ENCODE results near the gene SEPTIN8. TPM values are rescaled to one million over a fixed set of nuclear protein-coding genes. Genes with fewer than 3 reads are reported as not detected.

SEPTIN8 gene
- total RNA-seq, 1 donor from 2014 or later: 68.6 TPM

- Histone ChIP-seq H3K36me3 (ENCODE audit: control insufficient read depth, insufficient read depth, low read length) (no peaks in the 10 kb centered on the region), H3K4me3 (ENCODE audit: low read depth, low read length) (no peak overlapping the region), H3K27me3 (ENCODE audit: control insufficient read depth, insufficient read depth, low read length) (peaks cover 2% of the 10 kb centered on the region)
- DNase-seq (ENCODE audit: low read depth): no peak
- TF ChIP-seq CTCF (IDR thresholded peaks at IDR 0.05; ENCODE audit: insufficient read depth, low read length, poor library complexity, severe bottlenecking): peak; percentile 4
These were observed 46.5 kb upstream of the SEPTIN8 start for GRCh38 chr5:132823481-132824050.

GRCh38 chr5:132822650-132823480 is 45.8 kb upstream of the SEPTIN8 start:
- no peak for TF ChIP-seq CTCF (IDR thresholded peaks at IDR 0.05; ENCODE audit: insufficient read depth, low read length, poor library complexity, severe bottlenecking)
- no peaks in the 10 kb centered on the region for H3K36me3 ChIP-seq (ENCODE audit: control insufficient read depth, insufficient read depth, low read length)
- DNase-seq (ENCODE audit: low read depth): no peak
- peaks cover 2% of the 10 kb centered on the region for H3K27me3 ChIP-seq (ENCODE audit: control insufficient read depth, insufficient read depth, low read length)
- peak overlapping the region; percentile 9 for H3K4me3 ChIP-seq (ENCODE audit: low read depth, low read length)

- no peak for TF ChIP-seq CTCF (IDR thresholded peaks at IDR 0.05; ENCODE audit: insufficient read depth, low read length, poor library complexity, severe bottlenecking)
- Histone ChIP-seq H3K27me3 (ENCODE audit: control insufficient read depth, insufficient read depth, low read length) (peaks cover 2% of the 10 kb centered on the region), H3K36me3 (ENCODE audit: control insufficient read depth, insufficient read depth, low read length) (no peaks in the 10 kb centered on the region), H3K4me3 (ENCODE audit: low read depth, low read length) (no peak overlapping the region)
- no peak for DNase-seq (ENCODE audit: low read depth)
These were observed 44.8 kb upstream of the SEPTIN8 start for GRCh38 chr5:132821791-132822190.

- H3K4me3 ChIP-seq (ENCODE audit: low read depth, low read length): no peak overlapping the region
- H3K27me3 ChIP-seq (ENCODE audit: control insufficient read depth, insufficient read depth, low read length): peaks cover 2% of the 10 kb centered on the region
- TF ChIP-seq CTCF (IDR thresholded peaks at IDR 0.05; ENCODE audit: insufficient read depth, low read length, poor library complexity, severe bottlenecking): no peak
- DNase-seq (ENCODE audit: low read depth): no peak
- H3K36me3 ChIP-seq (ENCODE audit: control insufficient read depth, insufficient read depth, low read length): no peaks in the 10 kb centered on the region
These were observed 44.3 kb upstream of the SEPTIN8 start for GRCh38 chr5:132821350-132821749.

- Histone ChIP-seq H3K27me3 (ENCODE audit: control insufficient read depth, insufficient read depth, low read length) (peaks cover under 1% of the 10 kb centered on the region), H3K4me3 (ENCODE audit: low read depth, low read length) (no peak overlapping the region), H3K36me3 (ENCODE audit: control insufficient read depth, insufficient read depth, low read length) (no peaks in the 10 kb centered on the region)
- DNase-seq (ENCODE audit: low read depth): peak; percentile 56
- peak; percentile 91 for TF ChIP-seq CTCF (IDR thresholded peaks at IDR 0.05; ENCODE audit: insufficient read depth, low read length, poor library complexity, severe bottlenecking)
These were observed 43.2 kb upstream of the SEPTIN8 start for GRCh38 chr5:132820162-132820754.

Data from kidney epithelial cell (primary cell).